ENCODE measurements around the gene EFNA5. TPM values are rescaled to one million over a fixed set of nuclear protein-coding genes. Genes with fewer than 3 reads are reported as not detected.

The EFNA5 gene
- polyA plus RNA-seq, 1 donor from 2014 or later, result 4.2 TPM

- H2AFZ ChIP-seq (ENCODE audit: low read depth, low read length), result no peak overlapping the region
- H3K9ac ChIP-seq (ENCODE audit: low read length), result no peak overlapping the region
- no peaks in the 10 kb centered on the region for H3K9me3 ChIP-seq (ENCODE audit: low read length)
- H3K27me3 ChIP-seq (ENCODE audit: insufficient read depth, low read depth, low read length), result no peaks in the 10 kb centered on the region
- no peak overlapping the region for H3K4me2 ChIP-seq (ENCODE audit: low read length)
- no peaks in the 10 kb centered on the region for H3K36me3 ChIP-seq (ENCODE audit: insufficient read depth, low read length)
- TF ChIP-seq SMC3 (conservative IDR thresholded peaks at IDR 0.05; ENCODE audit: poor library complexity) (no peak), TAF1 (IDR thresholded peaks at IDR 0.05; ENCODE audit: low read depth) (no peak), EZH2 (IDR thresholded peaks at IDR 0.05; ENCODE audit: borderline replicate concordance, insufficient read depth, low read length, poor library complexity, severe bottlenecking) (no peak), POLR2AphosphoS5 (IDR thresholded peaks at IDR 0.05) (no peak), REST (IDR thresholded peaks at IDR 0.05; ENCODE audit: borderline replicate concordance) (no peak), EP300 (conservative IDR thresholded peaks at IDR 0.05; ENCODE audit: poor library complexity, severe bottlenecking) (no peak), RAD21 (conservative IDR thresholded peaks at IDR 0.05) (no peak), MXI1 (conservative IDR thresholded peaks at IDR 0.05; ENCODE audit: poor library complexity, severe bottlenecking) (no peak)
- TF ChIP-seq, protein P1, sequence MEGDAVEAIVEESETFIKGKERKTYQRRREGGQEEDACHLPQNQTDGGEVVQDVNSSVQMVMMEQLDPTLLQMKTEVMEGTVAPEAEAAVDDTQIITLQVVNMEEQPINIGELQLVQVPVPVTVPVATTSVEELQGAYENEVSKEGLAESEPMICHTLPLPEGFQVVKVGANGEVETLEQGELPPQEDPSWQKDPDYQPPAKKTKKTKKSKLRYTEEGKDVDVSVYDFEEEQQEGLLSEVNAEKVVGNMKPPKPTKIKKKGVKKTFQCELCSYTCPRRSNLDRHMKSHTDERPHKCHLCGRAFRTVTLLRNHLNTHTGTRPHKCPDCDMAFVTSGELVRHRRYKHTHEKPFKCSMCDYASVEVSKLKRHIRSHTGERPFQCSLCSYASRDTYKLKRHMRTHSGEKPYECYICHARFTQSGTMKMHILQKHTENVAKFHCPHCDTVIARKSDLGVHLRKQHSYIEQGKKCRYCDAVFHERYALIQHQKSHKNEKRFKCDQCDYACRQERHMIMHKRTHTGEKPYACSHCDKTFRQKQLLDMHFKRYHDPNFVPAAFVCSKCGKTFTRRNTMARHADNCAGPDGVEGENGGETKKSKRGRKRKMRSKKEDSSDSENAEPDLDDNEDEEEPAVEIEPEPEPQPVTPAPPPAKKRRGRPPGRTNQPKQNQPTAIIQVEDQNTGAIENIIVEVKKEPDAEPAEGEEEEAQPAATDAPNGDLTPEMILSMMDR (IDR thresholded peaks at IDR 0.05; ENCODE audit: poor library complexity, severe bottlenecking), result no peak
- no peak overlapping the region for H3K27ac ChIP-seq (ENCODE audit: low read length)
- no peaks in the 10 kb centered on the region for H3F3A ChIP-seq (ENCODE audit: insufficient read depth, low read length, poor library complexity, severe bottlenecking)
- no peaks in the 10 kb centered on the region for H3K9me2 ChIP-seq (ENCODE audit: insufficient read depth, low read length)
- H3K79me2 ChIP-seq (replicated peaks; ENCODE audit: insufficient read depth, low read length), result peaks cover 39% of the 10 kb centered on the region
- no peaks in the 10 kb centered on the region for H4K20me1 ChIP-seq (ENCODE audit: insufficient read depth)
- H3K4me3 ChIP-seq (ENCODE audit: low read length), result no peak overlapping the region
Observed at GRCh38 chr5:107504424-107504823, 166.3 kb downstream of the EFNA5 start.

GRCh38 chr5:107502676-107503060 is 168.1 kb downstream of the EFNA5 start:
- Histone ChIP-seq H3K27ac (ENCODE audit: low read length) (no peak overlapping the region), H4K20me1 (ENCODE audit: insufficient read depth) (no peaks in the 10 kb centered on the region), H3K9ac (ENCODE audit: low read length) (no peak overlapping the region), H3K79me2 (replicated peaks; ENCODE audit: insufficient read depth, low read length) (peaks cover 34% of the 10 kb centered on the region), H3F3A (ENCODE audit: insufficient read depth, low read length, poor library complexity, severe bottlenecking) (no peaks in the 10 kb centered on the region), H3K4me2 (ENCODE audit: low read length) (no peak overlapping the region), H3K4me3 (ENCODE audit: low read length) (no peak overlapping the region), H3K36me3 (ENCODE audit: insufficient read depth, low read length) (no peaks in the 10 kb centered on the region), H3K27me3 (ENCODE audit: insufficient read depth, low read depth, low read length) (no peaks in the 10 kb centered on the region), H2AFZ (ENCODE audit: low read depth, low read length) (no peak overlapping the region), H3K9me2 (ENCODE audit: insufficient read depth, low read length) (no peaks in the 10 kb centered on the region), H3K9me3 (ENCODE audit: low read length) (no peaks in the 10 kb centered on the region)
- no peak for TF ChIP-seq REST (IDR thresholded peaks at IDR 0.05; ENCODE audit: borderline replicate concordance)
- no peak for TF ChIP-seq POLR2AphosphoS5 (IDR thresholded peaks at IDR 0.05)
- no peak for TF ChIP-seq TAF1 (IDR thresholded peaks at IDR 0.05; ENCODE audit: low read depth)
- TF ChIP-seq MXI1 (conservative IDR thresholded peaks at IDR 0.05; ENCODE audit: poor library complexity, severe bottlenecking), result no peak
- TF ChIP-seq EP300 (conservative IDR thresholded peaks at IDR 0.05; ENCODE audit: poor library complexity, severe bottlenecking), result no peak
- TF ChIP-seq SMC3 (conservative IDR thresholded peaks at IDR 0.05; ENCODE audit: poor library complexity), result no peak
- no peak for TF ChIP-seq RAD21 (conservative IDR thresholded peaks at IDR 0.05)
- TF ChIP-seq EZH2 (IDR thresholded peaks at IDR 0.05; ENCODE audit: borderline replicate concordance, insufficient read depth, low read length, poor library complexity, severe bottlenecking), result no peak
- TF ChIP-seq, protein P1 (IDR thresholded peaks at IDR 0.05; ENCODE audit: poor library complexity, severe bottlenecking), result no peak

Data from neural cell (in vitro differentiated cells).